ENCODE measurements around the gene MRAS. TPM values are rescaled to one million over a fixed set of nuclear protein-coding genes. Genes with fewer than 3 reads are reported as not detected.

Gene MRAS
- total and polyA plus RNA-seq, 2 of the 8 experiments (the other 6 are each of a cell fraction or from before 2014, with no cell fraction given): 10.6 to 16.2 TPM

GRCh38 chr3:138440596-138440995, 92.2 kb downstream of the MRAS start:
- Histone ChIP-seq H3K4me3 (ENCODE audit: extremely low read depth in 1 of 4, insufficient read depth in 2 of 4, low read depth in 3 of 4, low read length in 4 of 4) (no peak overlapping the region), H3K9me3 (ENCODE audit: insufficient read depth in 2 of 2, low read depth in 1 of 2, low read length in 1 of 2) (no peaks in the 10 kb centered on the region), H2BK12ac (ENCODE audit: low read depth, low read length) (no peak overlapping the region), H4K20me1 (replicated peaks in 1 of 2; ENCODE audit: control insufficient read depth in 1 of 2, insufficient read depth in 2 of 2, low read length in 2 of 2) (peaks cover 0 to 2% of the 10 kb centered on the region in 2 experiments), H2BK120ac (replicated peaks; ENCODE audit: low read depth, low read length) (no peak overlapping the region), H2AK5ac (ENCODE audit: low read depth, low read length) (no peak overlapping the region), H2AFZ (ENCODE audit: low read length) (no peak overlapping the region), H2BK5ac (ENCODE audit: low read depth, low read length) (no peak overlapping the region), H3K23me2 (ENCODE audit: low read depth, low read length) (no peaks in the 10 kb centered on the region; the same call in 1 of the 2 replicates), H2BK20ac (ENCODE audit: low read length) (no peak overlapping the region), H3K79me2 (ENCODE audit: control insufficient read depth in 1 of 2, insufficient read depth in 2 of 2, low read length in 2 of 2) (no peaks in the 10 kb centered on the region), H3K14ac (ENCODE audit: insufficient read length) (no peak overlapping the region), H2BK15ac (ENCODE audit: low read length) (no peak overlapping the region), H3K56ac (replicated peaks; ENCODE audit: insufficient read length, low read depth, low read length) (no peak overlapping the region), H3K27me3 (replicated peaks in 1 of 4; ENCODE audit: control insufficient read depth in 3 of 4, extremely low read depth in 1 of 4, insufficient read depth in 3 of 4, low read length in 3 of 4) (peaks cover 0 to 14% (median 10%) of the 10 kb centered on the region in 4 experiments; a peak in 6 of 7 replicates), H3K4me1 (replicated peaks in 1 of 4; ENCODE audit: control insufficient read depth in 3 of 4, insufficient read depth in 4 of 4, low read length in 3 of 4) (peaks cover 2 to 9% (median 3%) of the 10 kb centered on the region in 4 experiments), H4K91ac (replicated peaks; ENCODE audit: insufficient read length, low read length) (no peak overlapping the region), H3K23ac (ENCODE audit: insufficient read length) (no peak overlapping the region), H4K8ac (ENCODE audit: extremely low read depth, insufficient read depth, low read length) (no peak overlapping the region), H3K27ac (ENCODE audit: low read depth, low read length) (no peak overlapping the region), H4K5ac (ENCODE audit: insufficient read length, low read depth, low read length) (no peak overlapping the region), H3K4ac (replicated peaks; ENCODE audit: insufficient read length, low read depth, low read length) (no peak overlapping the region), H3K9ac (replicated peaks in 1 of 4; ENCODE audit: extremely low read depth in 1 of 4, low read depth in 3 of 4, low read length in 3 of 4) (no peak overlapping the region), H3K79me1 (ENCODE audit: low read depth, low read length) (peaks cover 3% of the 10 kb centered on the region; the same call in 1 of the 2 replicates), H3K36me3 (ENCODE audit: control insufficient read depth in 2 of 4, insufficient read depth in 4 of 4, low read length in 3 of 4) (no peaks in the 10 kb centered on the region), H3K4me2 (ENCODE audit: insufficient read depth in 1 of 2, low read depth in 2 of 2, low read length in 2 of 2) (no peak overlapping the region), H3K18ac (ENCODE audit: extremely low read depth, low read length) (no peak overlapping the region)
- 86% methylated on average over 3 of the region's 3 CpGs; no CpG with 5 or more reads in 1 of the 2 experiments for WGBS, 2 experiments (ENCODE audit: extremely low coverage in 1 of 2, insufficient coverage in 1 of 2, insufficient read length in 1 of 2, insufficient replicate concordance in 2 of 2, low coverage in 1 of 2, low lambda C conversion rate in 2 of 2, missing lambda C conversion rate in 1 of 2)
- DNase-seq (ENCODE audit: low read depth in 1 of 2, low spot score in 2 of 2): no peak
- POLR2A ChIA-PET (ENCODE audit: partially characterized antibody): interaction anchor here (1.1 kb wide), 1 partner anchor 9 kb away, joined by 3 read pairs; no protein-coding TSS in a partner anchor
- CTCF ChIA-PET (ENCODE audit: partially characterized antibody): interaction anchor here (1.1 to 5.7 kb wide), 4 partner anchors 10 to 495 kb away, joined by 3 to 31 read pairs (median 6); no protein-coding TSS in a partner anchor
- no peak for FAIRE-seq
- TF ChIP-seq POU5F1 (IDR thresholded peaks at IDR 0.05; ENCODE audit: low read depth, low read length): no peak
- TF ChIP-seq BRCA1 (IDR thresholded peaks at IDR 0.05; ENCODE audit: low read depth, low read length): no peak
- no peak for TF ChIP-seq FOSL1 (IDR thresholded peaks at IDR 0.05; ENCODE audit: insufficient read depth, low read depth, low read length)
- TF ChIP-seq CEBPB (IDR thresholded peaks at IDR 0.05; ENCODE audit: low read depth, low read length): no peak
- no peak for TF ChIP-seq SAP30 (IDR thresholded peaks at IDR 0.05; ENCODE audit: insufficient read depth, insufficient replicate concordance, low read length)
